Stimulated activated CD4-positive, alpha-beta T cell treated with anti-CD3 and anti-CD28 coated beads, Interleukin-2, amount 100 ng/mL, for 24 hours (primary cell): Measurements from ENCODE around the gene COL19A1.
"Not testable (repeated sequence)": the region's sequence is repeated elsewhere in the genome, so short reads cannot be mapped to it uniquely, and the experiment has no call there.

ENCODE experiments used
- DNase-seq, 2 donors: peaks; one replicate each; pipeline ENCODE4 v3.0.0-alpha.2; 2020

Gene COL19A1

GRCh38 chr6:69867639-69867976 is 1.3 kb downstream of the COL19A1 start:
- DNase-seq, result no peak

- no peak for DNase-seq
These were observed 2.0 kb downstream of the COL19A1 start for GRCh38 chr6:69868252-69868804.

GRCh38 chr6:69868961-69869360 is 2.6 kb downstream of the COL19A1 start:
- no peak for DNase-seq

- DNase-seq, result no peak
These were observed 4.8 kb downstream of the COL19A1 start for GRCh38 chr6:69871107-69871506.

- DNase-seq, result no peak
These were observed 6.9 kb downstream of the COL19A1 start for GRCh38 chr6:69873291-69873690.

- no peak for DNase-seq
These were observed 9.4 kb downstream of the COL19A1 start for GRCh38 chr6:69875715-69876114.

- DNase-seq, result no peak
These were observed 12.4 kb downstream of the COL19A1 start for GRCh38 chr6:69878795-69879194.

- no peak for DNase-seq
These were observed 14.2 kb downstream of the COL19A1 start for GRCh38 chr6:69880601-69881000.

GRCh38 chr6:69881322-69882151 is 15.2 kb downstream of the COL19A1 start:
- DNase-seq, result no peak

- DNase-seq, result no peak
These were observed 17.2 kb downstream of the COL19A1 start for GRCh38 chr6:69883551-69883950.

GRCh38 chr6:69884231-69884630 is 17.9 kb downstream of the COL19A1 start:
- DNase-seq, result no peak

GRCh38 chr6:69887026-69887425 is 20.7 kb downstream of the COL19A1 start:
- no peak for DNase-seq

GRCh38 chr6:69887714-69888345 is 21.5 kb downstream of the COL19A1 start:
- no peak for DNase-seq

- no peak for DNase-seq
These were observed 22.3 kb downstream of the COL19A1 start for GRCh38 chr6:69888482-69889233.

- not testable (repeated sequence) for DNase-seq
These were observed 23.0 kb downstream of the COL19A1 start for GRCh38 chr6:69889234-69889974.

- not testable (repeated sequence) for DNase-seq
These were observed 26.2 kb downstream of the COL19A1 start for GRCh38 chr6:69892561-69892960.

- DNase-seq, result not testable (repeated sequence)
These were observed 26.9 kb downstream of the COL19A1 start for GRCh38 chr6:69893266-69893665.

GRCh38 chr6:69894578-69895347 is 28.4 kb downstream of the COL19A1 start:
- no peak for DNase-seq

GRCh38 chr6:69895396-69895795 is 29.0 kb downstream of the COL19A1 start:
- no peak for DNase-seq

GRCh38 chr6:69900869-69901268 is 34.5 kb downstream of the COL19A1 start:
- DNase-seq, result no peak

GRCh38 chr6:69901361-69901760 is 35.0 kb downstream of the COL19A1 start:
- DNase-seq, result no peak

- DNase-seq, result no peak
These were observed 41.7 kb downstream of the COL19A1 start for GRCh38 chr6:69907981-69908498.
